Measurements from ENCODE around the gene CCR8.

- TF ChIP-seq EZH2 (IDR thresholded peaks at IDR 0.05; ENCODE audit: low read length, unreplicated experiment) (no peak), EZH2phosphoT487 (IDR thresholded peaks at IDR 0.05; ENCODE audit: borderline replicate concordance, low read length) (no peak)
- TF ChIP-seq, protein P1, sequence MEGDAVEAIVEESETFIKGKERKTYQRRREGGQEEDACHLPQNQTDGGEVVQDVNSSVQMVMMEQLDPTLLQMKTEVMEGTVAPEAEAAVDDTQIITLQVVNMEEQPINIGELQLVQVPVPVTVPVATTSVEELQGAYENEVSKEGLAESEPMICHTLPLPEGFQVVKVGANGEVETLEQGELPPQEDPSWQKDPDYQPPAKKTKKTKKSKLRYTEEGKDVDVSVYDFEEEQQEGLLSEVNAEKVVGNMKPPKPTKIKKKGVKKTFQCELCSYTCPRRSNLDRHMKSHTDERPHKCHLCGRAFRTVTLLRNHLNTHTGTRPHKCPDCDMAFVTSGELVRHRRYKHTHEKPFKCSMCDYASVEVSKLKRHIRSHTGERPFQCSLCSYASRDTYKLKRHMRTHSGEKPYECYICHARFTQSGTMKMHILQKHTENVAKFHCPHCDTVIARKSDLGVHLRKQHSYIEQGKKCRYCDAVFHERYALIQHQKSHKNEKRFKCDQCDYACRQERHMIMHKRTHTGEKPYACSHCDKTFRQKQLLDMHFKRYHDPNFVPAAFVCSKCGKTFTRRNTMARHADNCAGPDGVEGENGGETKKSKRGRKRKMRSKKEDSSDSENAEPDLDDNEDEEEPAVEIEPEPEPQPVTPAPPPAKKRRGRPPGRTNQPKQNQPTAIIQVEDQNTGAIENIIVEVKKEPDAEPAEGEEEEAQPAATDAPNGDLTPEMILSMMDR (conservative IDR thresholded peaks at IDR 0.05; ENCODE audit: low read depth, low read length) = no peak
These were observed 42.0 kb upstream of the CCR8 start for GRCh38 chr3:39287216-39288164.

Measured in PC-3 (cell line).